ENCODE measurements around the gene WDR55.
"Not testable (repeated sequence)": the region's sequence is repeated elsewhere in the genome, so short reads cannot be mapped to it uniquely, and the experiment has no call there.

The WDR55 gene

GRCh38 chr5:140635291-140636257, 29.1 kb upstream of the WDR55 start:
- TF ChIP-seq CTCF (conservative IDR thresholded peaks at IDR 0.05; ENCODE audit: low read length): no peak
- TF ChIP-seq EZH2phosphoT487 (IDR thresholded peaks at IDR 0.05; ENCODE audit: borderline replicate concordance): no peak
- peak overlapping the region; percentile 56; the same call in 1 of the 2 replicates for H2AFZ ChIP-seq (ENCODE audit: low read length)
- H3K9ac ChIP-seq (ENCODE audit: low read depth, low read length, poor library complexity, severe bottlenecking): no peak overlapping the region

GRCh38 chr5:140637371-140638100, 27.2 kb upstream of the WDR55 start:
- peaks cover 10% of the 10 kb centered on the region for H3K4me1 ChIP-seq (ENCODE audit: insufficient read depth, low read length, poor library complexity, severe bottlenecking)
- H3K36me3 ChIP-seq (ENCODE audit: insufficient read depth, low read length): no peaks in the 10 kb centered on the region
- no peak overlapping the region for H3K9ac ChIP-seq (ENCODE audit: low read depth, low read length, poor library complexity, severe bottlenecking)
- H3K79me2 ChIP-seq (ENCODE audit: insufficient read depth, low read length): peaks cover 9% of the 10 kb centered on the region; the same call in 1 of the 2 replicates
- no peaks in the 10 kb centered on the region for H4K20me1 ChIP-seq (ENCODE audit: insufficient read depth, low read length, poor library complexity, severe bottlenecking)
- no peak overlapping the region; the same call in 1 of the 2 replicates for H2AFZ ChIP-seq (ENCODE audit: low read length)
- no peaks in the 10 kb centered on the region for H3K9me2 ChIP-seq (replicated peaks; ENCODE audit: low read depth, low read length)
- TF ChIP-seq EZH2phosphoT487 (IDR thresholded peaks at IDR 0.05; ENCODE audit: borderline replicate concordance): no peak
- H3K27me3 ChIP-seq (ENCODE audit: insufficient read depth, low read length, poor library complexity, severe bottlenecking): no peaks in the 10 kb centered on the region
- H3F3A ChIP-seq (ENCODE audit: low read depth): no peaks in the 10 kb centered on the region
- H3K9me3 ChIP-seq (ENCODE audit: insufficient read depth, low read depth, low read length): no peaks in the 10 kb centered on the region
- no peak overlapping the region for H3K4me2 ChIP-seq (ENCODE audit: low read depth, low read length, poor library complexity, severe bottlenecking)
- H3K4me3 ChIP-seq (ENCODE audit: low read length, poor library complexity, severe bottlenecking): no peak overlapping the region

More at GRCh38 chr5:140635291-140636257, 29.1 kb upstream of the WDR55 start:
- no peaks in the 10 kb centered on the region for H3K9me3 ChIP-seq (ENCODE audit: insufficient read depth, low read depth, low read length)
- H3K36me3 ChIP-seq (ENCODE audit: insufficient read depth, low read length): no peaks in the 10 kb centered on the region
- H3K9me2 ChIP-seq (replicated peaks; ENCODE audit: low read depth, low read length): no peaks in the 10 kb centered on the region
- no peak overlapping the region for H3K4me2 ChIP-seq (ENCODE audit: low read depth, low read length, poor library complexity, severe bottlenecking)
- H3K27me3 ChIP-seq (ENCODE audit: insufficient read depth, low read length, poor library complexity, severe bottlenecking): no peaks in the 10 kb centered on the region
- no peaks in the 10 kb centered on the region for H3F3A ChIP-seq (ENCODE audit: low read depth)
- H3K4me1 ChIP-seq (ENCODE audit: insufficient read depth, low read length, poor library complexity, severe bottlenecking): peaks cover 10% of the 10 kb centered on the region
- no peak overlapping the region for H3K4me3 ChIP-seq (ENCODE audit: low read length, poor library complexity, severe bottlenecking)
- H3K79me2 ChIP-seq (ENCODE audit: insufficient read depth, low read length): peaks cover 9% of the 10 kb centered on the region; the same call in 1 of the 2 replicates
- H4K20me1 ChIP-seq (ENCODE audit: insufficient read depth, low read length, poor library complexity, severe bottlenecking): no peaks in the 10 kb centered on the region

- H3K4me1 ChIP-seq (ENCODE audit: insufficient read depth, low read length, poor library complexity, severe bottlenecking); H3K36me3 ChIP-seq (ENCODE audit: insufficient read depth, low read length); H3K9ac ChIP-seq (ENCODE audit: low read depth, low read length, poor library complexity, severe bottlenecking); H4K20me1 ChIP-seq (ENCODE audit: insufficient read depth, low read length, poor library complexity, severe bottlenecking); H3K79me2 ChIP-seq (ENCODE audit: insufficient read depth, low read length); H3K27me3 ChIP-seq (ENCODE audit: insufficient read depth, low read length, poor library complexity, severe bottlenecking); H3F3A ChIP-seq (ENCODE audit: low read depth); H3K9me3 ChIP-seq (ENCODE audit: insufficient read depth, low read depth, low read length); H3K9me2 ChIP-seq (replicated peaks; ENCODE audit: low read depth, low read length): not testable (repeated sequence)
- Histone ChIP-seq H3K4me3 (ENCODE audit: low read length, poor library complexity, severe bottlenecking) (peak overlapping the region; percentile 75), H3K4me2 (ENCODE audit: low read depth, low read length, poor library complexity, severe bottlenecking) (peak overlapping the region; percentile 59), H2AFZ (ENCODE audit: low read length) (peak overlapping the region; percentile 78)
Observed at GRCh38 chr5:140638898-140639147, 25.9 kb upstream of the WDR55 start.
